Right atrium auricular region (tissue), 2 donors: ENCODE measurements around the gene AATF. TPM values are rescaled to one million over a fixed set of nuclear protein-coding genes. Genes with fewer than 3 reads are reported as not detected.

Experiments
- DNase-seq: peaks from one replicate; pipeline ENCODE4 v3.0.0-alpha.2; 2019; ENCODE audit warnings: low spot score
- H3K27ac ChIP-seq, 2 donors: fragments of 200-600 bp; sonication (generic); 1 replicate in 1 of 2; 2 replicates in 1 of 2; pipeline ENCODE4 v1.5.1; 2016 to 2019
- H3K27me3 ChIP-seq, 2 donors: fragments of 200-600 bp; sonication (generic); one replicate each; pipeline versions ENCODE4 v1.5.1 to v1.6.0; 2017 to 2019
- H3K36me3 ChIP-seq: fragments of 200-600 bp; sonication (generic); one replicate; pipeline ENCODE4 v1.5.1; 2016
- H3K4me1 ChIP-seq, 2 donors: fragments of 200-600 bp; sonication (generic); one replicate each; pipeline versions ENCODE4 v1.5.1 to v1.6.0; 2017 to 2019
- H3K4me3 ChIP-seq, 2 donors: fragments of 200-600 bp; sonication (generic); 1 replicate in 1 of 2; 2 replicates in 1 of 2; pipeline ENCODE4 v1.5.1; 2017 to 2019; ENCODE audit warnings: mild to moderate bottlenecking in 1 of 2, moderate library complexity in 1 of 2
- H3K9me3 ChIP-seq, 2 donors: fragments of 200-600 bp; sonication (generic); one replicate each; pipeline ENCODE4 v1.5.1; 2019
- total RNA-seq, 2 donors: library from RNA; depleted of rRNA; stranded (reverse); fragments of >200 nt; gene quantifications; one replicate each; pipeline ENCODE4 v1.1.0, GENCODE V29; 2016
- TF ChIP-seq, protein P1 (sequence below), 2 donors: fragments of 200-600 bp; sonication (generic); IDR thresholded peaks; one replicate each; pipeline ENCODE4 v1.5.1; 2019; ENCODE audit warnings: antibody characterized with exemption in 2 of 2

AATF gene
- total RNA-seq, 2 donors from 2014 or later = 17.8 to 23.2 TPM

- Histone ChIP-seq H3K9me3 (peaks cover 0 to 3% of the 10 kb centered on the region in 2 donors), H3K27me3 (no peaks in the 10 kb centered on the region), H3K27ac (no peak overlapping the region), H3K4me1 (no peaks in the 10 kb centered on the region), H3K4me3 (no peak overlapping the region), H3K36me3 (peaks cover 30% of the 10 kb centered on the region)
- TF ChIP-seq, protein P1, sequence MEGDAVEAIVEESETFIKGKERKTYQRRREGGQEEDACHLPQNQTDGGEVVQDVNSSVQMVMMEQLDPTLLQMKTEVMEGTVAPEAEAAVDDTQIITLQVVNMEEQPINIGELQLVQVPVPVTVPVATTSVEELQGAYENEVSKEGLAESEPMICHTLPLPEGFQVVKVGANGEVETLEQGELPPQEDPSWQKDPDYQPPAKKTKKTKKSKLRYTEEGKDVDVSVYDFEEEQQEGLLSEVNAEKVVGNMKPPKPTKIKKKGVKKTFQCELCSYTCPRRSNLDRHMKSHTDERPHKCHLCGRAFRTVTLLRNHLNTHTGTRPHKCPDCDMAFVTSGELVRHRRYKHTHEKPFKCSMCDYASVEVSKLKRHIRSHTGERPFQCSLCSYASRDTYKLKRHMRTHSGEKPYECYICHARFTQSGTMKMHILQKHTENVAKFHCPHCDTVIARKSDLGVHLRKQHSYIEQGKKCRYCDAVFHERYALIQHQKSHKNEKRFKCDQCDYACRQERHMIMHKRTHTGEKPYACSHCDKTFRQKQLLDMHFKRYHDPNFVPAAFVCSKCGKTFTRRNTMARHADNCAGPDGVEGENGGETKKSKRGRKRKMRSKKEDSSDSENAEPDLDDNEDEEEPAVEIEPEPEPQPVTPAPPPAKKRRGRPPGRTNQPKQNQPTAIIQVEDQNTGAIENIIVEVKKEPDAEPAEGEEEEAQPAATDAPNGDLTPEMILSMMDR (IDR thresholded peaks at IDR 0.05) = no peak
- no peak for DNase-seq
Observed at GRCh38 chr17:36999471-36999870, 50.7 kb downstream of the AATF start.

DNA sequence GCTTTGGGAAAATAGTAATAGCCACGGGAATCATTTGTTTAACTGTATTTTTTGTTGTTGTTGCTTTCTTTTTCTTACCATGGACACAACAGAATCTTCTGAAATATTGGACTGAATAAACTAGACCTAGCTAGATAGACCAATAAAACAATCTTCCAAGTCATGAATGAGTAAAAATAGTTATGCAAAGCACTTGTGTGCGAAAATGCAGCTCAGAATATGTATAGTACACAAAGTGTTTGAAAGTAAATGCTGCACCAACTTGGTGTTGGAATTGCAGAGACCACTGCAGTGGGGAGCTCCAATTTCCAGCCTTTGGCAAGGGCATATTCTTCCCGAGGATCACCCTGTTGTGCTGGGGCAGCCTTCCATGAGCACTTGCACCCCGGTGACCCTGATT, 68.0 kb downstream of the AATF start:
- Histone ChIP-seq H3K36me3 (no peaks in the 10 kb centered on the region), H3K9me3 (no peaks in the 10 kb centered on the region), H3K4me3 (no peak overlapping the region), H3K27me3 (no peaks in the 10 kb centered on the region), H3K27ac (no peak overlapping the region), H3K4me1 (no peaks in the 10 kb centered on the region)
- TF ChIP-seq, protein P1 (IDR thresholded peaks at IDR 0.05) = no peak
- no peak for DNase-seq

- H3K9me3 ChIP-seq = no peaks in the 10 kb centered on the region
- H3K4me1 ChIP-seq = no peaks in the 10 kb centered on the region
- no peak for DNase-seq
- TF ChIP-seq, protein P1 (IDR thresholded peaks at IDR 0.05) = no peak
- no peaks in the 10 kb centered on the region for H3K27me3 ChIP-seq
- no peak overlapping the region for H3K4me3 ChIP-seq
- H3K36me3 ChIP-seq = no peaks in the 10 kb centered on the region
- H3K27ac ChIP-seq = no peak overlapping the region
Observed at GRCh38 chr17:37017404-37017803, 68.7 kb downstream of the AATF start.

GRCh38 chr17:37019117-37019740, 70.5 kb downstream of the AATF start:
- Histone ChIP-seq H3K36me3 (no peaks in the 10 kb centered on the region), H3K27me3 (no peaks in the 10 kb centered on the region), H3K27ac (no peak overlapping the region), H3K9me3 (no peaks in the 10 kb centered on the region), H3K4me1 (no peaks in the 10 kb centered on the region), H3K4me3 (no peak overlapping the region)
- DNase-seq = no peak
- TF ChIP-seq, protein P1 (IDR thresholded peaks at IDR 0.05) = no peak

GRCh38 chr17:37019741-37020129, 71.0 kb downstream of the AATF start:
- no peaks in the 10 kb centered on the region for H3K27me3 ChIP-seq
- TF ChIP-seq, protein P1 (IDR thresholded peaks at IDR 0.05) = no peak
- no peaks in the 10 kb centered on the region for H3K9me3 ChIP-seq
- no peaks in the 10 kb centered on the region for H3K4me1 ChIP-seq
- H3K27ac ChIP-seq = no peak overlapping the region
- H3K36me3 ChIP-seq = no peaks in the 10 kb centered on the region
- H3K4me3 ChIP-seq = no peak overlapping the region
- no peak for DNase-seq

DNA sequence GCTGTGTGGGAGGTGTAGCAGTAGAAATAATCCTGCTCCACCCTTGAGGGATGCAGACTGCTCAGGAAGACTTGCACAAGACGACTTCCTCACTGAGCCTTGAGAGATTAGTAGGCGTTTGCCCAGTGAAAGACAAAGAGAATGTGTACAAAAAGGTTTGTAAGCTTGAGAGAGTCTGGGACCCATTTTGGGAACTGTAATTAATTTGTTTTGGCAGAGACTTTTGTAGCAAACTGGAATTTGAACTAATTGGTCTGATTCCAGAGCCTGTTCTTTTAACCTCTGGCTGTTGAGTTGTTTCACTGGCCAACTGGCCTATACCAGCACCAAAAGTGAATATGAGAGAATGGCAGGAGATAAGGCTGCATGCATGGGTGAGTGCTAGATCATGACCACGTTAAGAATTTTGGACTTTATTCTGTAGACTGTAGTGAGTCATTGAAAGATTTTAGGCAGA, 75.5 kb downstream of the AATF start:
- no peaks in the 10 kb centered on the region for H3K36me3 ChIP-seq
- DNase-seq = no peak

More for the DNA sequence above, 75.5 kb downstream of the AATF start:
- H3K27ac ChIP-seq = no peak overlapping the region
- no peaks in the 10 kb centered on the region for H3K4me1 ChIP-seq
- H3K9me3 ChIP-seq = no peaks in the 10 kb centered on the region
- no peaks in the 10 kb centered on the region for H3K27me3 ChIP-seq
- TF ChIP-seq, protein P1 (IDR thresholded peaks at IDR 0.05) = no peak
- no peak overlapping the region for H3K4me3 ChIP-seq
